Measurements from ENCODE around the gene CROCC2. TPM values are rescaled to one million over a fixed set of nuclear protein-coding genes. Genes with fewer than 3 reads are reported as not detected.
A peak's percentile ranks its signal among the peaks of the same experiment; 100 is the strongest.

CROCC2 gene
- total and polyA plus RNA-seq, 2 of the 13 experiments (the other 11 are each of a cell fraction or from before 2014, with no cell fraction given) = not detected

DNA sequence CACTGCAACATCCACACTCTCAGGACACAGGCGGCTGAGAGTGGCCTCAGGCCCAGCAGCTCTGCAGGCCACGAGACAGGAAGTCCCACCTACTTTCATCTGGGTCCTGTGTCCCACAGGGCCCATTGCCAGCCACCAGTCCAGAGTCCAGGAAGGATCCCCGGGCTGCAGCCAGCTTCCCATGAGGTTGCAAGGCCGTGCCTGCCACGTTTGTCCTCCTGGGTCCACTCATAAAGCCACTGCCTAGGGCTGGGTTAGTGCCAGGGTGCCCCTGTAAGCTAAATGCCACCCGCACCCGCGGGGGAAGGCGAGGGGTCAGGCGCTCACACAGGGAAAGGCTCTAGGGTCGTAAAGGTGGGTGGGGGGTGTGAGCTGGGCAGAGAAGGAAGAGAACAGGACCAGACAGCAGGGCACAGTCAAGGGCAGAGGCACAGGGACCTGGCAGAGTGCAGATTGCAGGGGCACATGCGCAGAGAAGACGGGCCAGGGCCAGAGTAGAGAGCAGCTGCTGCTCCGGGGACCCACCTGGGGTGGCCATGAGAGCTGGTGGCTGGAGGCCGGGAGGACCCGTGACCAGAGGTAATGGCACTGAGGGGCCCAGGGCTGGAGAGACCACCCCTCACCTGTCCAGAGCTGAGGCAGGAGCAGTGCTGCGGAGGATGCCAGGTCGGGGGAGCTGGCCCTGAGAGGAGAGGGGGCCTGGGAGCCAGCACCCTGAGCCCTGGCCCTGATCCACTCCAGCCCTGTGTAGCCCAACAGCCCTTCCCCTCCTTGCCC, 29.5 kb upstream of the CROCC2 start (continued):
- TF ChIP-seq, protein P1, sequence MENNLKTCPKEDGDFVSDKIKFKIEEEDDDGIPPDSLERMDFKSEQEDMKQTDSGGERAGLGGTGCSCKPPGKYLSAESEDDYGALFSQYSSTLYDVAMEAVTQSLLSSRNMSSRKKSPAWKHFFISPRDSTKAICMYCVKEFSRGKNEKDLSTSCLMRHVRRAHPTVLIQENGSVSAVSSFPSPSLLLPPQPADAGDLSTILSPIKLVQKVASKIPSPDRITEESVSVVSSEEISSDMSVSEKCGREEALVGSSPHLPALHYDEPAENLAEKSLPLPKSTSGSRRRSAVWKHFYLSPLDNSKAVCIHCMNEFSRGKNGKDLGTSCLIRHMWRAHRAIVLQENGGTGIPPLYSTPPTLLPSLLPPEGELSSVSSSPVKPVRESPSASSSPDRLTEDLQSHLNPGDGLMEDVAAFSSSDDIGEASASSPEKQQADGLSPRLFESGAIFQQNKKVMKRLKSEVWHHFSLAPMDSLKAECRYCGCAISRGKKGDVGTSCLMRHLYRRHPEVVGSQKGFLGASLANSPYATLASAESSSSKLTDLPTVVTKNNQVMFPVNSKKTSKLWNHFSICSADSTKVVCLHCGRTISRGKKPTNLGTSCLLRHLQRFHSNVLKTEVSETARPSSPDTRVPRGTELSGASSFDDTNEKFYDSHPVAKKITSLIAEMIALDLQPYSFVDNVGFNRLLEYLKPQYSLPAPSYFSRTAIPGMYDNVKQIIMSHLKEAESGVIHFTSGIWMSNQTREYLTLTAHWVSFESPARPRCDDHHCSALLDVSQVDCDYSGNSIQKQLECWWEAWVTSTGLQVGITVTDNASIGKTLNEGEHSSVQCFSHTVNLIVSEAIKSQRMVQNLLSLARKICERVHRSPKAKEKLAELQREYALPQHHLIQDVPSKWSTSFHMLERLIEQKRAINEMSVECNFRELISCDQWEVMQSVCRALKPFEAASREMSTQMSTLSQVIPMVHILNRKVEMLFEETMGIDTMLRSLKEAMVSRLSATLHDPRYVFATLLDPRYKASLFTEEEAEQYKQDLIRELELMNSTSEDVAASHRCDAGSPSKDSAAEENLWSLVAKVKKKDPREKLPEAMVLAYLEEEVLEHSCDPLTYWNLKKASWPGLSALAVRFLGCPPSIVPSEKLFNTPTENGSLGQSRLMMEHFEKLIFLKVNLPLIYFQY (CRISPR knock-in tag; IDR thresholded peaks at IDR 0.05; ENCODE audit: borderline replicate concordance) = peak; percentile 99
- TF ChIP-seq PAF1 (CRISPR knock-in tag; IDR thresholded peaks at IDR 0.05) (no peak), BRCA1 (CRISPR knock-in tag; IDR thresholded peaks at IDR 0.05) (no peak), PRPF4 (IDR thresholded peaks at IDR 0.05; ENCODE audit: low read depth, low read length, poor library complexity, severe bottlenecking) (no peak), GFI1 (CRISPR knock-in tag; IDR thresholded peaks at IDR 0.05; ENCODE audit: borderline replicate concordance) (peak; percentile 60; the same call in 1 of the 2 replicates), SP1 (IDR thresholded peaks at IDR 0.05) (no peak), SP1 (CRISPR knock-in tag; IDR thresholded peaks at IDR 0.05) (no peak; the same call in 1 of the 2 replicates), SYNCRIP (IDR thresholded peaks at IDR 0.05; ENCODE audit: insufficient read depth, low read depth, low read length) (no peak), CHD2 (IDR thresholded peaks at IDR 0.05; ENCODE audit: low read depth, low read length) (no peak), NFKB2 (CRISPR knock-in tag; IDR thresholded peaks at IDR 0.05; ENCODE audit: borderline replicate concordance) (peak; percentile 86; the same call in 1 of the 2 replicates), ZNF788 (CRISPR knock-in tag; IDR thresholded peaks at IDR 0.05; ENCODE audit: borderline replicate concordance) (peak; percentile 27; the same call in 1 of the 2 replicates), HDAC2 (CRISPR knock-in tag; IDR thresholded peaks at IDR 0.05) (peak; percentile 94), SNRNP70 (IDR thresholded peaks at IDR 0.05; ENCODE audit: low read depth, low read length) (no peak), ASH2L (IDR thresholded peaks at IDR 0.05; ENCODE audit: insufficient read length, low read depth, low read length) (peak; percentile 83), TEAD3 (CRISPR knock-in tag; optimal IDR thresholded peaks at IDR 0.05; ENCODE audit: borderline replicate concordance) (peak; percentile 74)
- TF ChIP-seq, protein P2, sequence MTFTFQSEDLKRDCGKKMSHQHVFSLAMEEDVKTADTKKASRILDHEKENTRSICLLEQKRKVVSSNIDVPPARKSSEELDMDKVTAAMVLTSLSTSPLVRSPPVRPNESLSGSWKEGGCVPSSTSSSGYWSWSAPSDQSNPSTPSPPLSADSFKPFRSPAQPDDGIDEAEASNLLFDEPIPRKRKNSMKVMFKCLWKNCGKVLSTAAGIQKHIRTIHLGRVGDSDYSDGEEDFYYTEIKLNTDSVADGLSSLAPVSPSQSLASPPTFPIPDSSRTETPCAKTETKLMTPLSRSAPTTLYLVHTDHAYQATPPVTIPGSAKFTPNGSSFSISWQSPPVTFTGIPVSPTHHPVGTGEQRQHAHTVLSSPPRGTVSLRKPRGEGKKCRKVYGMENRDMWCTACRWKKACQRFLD (CRISPR knock-in tag; IDR thresholded peaks at IDR 0.05; ENCODE audit: borderline replicate concordance) = 0 out of 2 replicates have a peak, but pooled peaks have one; percentile 78
- TF ChIP-seq, protein P3, sequence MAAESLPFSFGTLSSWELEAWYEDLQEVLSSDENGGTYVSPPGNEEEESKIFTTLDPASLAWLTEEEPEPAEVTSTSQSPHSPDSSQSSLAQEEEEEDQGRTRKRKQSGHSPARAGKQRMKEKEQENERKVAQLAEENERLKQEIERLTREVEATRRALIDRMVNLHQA (CRISPR knock-in tag; IDR thresholded peaks at IDR 0.05) = no peak
- TF ChIP-seq, protein P4, sequence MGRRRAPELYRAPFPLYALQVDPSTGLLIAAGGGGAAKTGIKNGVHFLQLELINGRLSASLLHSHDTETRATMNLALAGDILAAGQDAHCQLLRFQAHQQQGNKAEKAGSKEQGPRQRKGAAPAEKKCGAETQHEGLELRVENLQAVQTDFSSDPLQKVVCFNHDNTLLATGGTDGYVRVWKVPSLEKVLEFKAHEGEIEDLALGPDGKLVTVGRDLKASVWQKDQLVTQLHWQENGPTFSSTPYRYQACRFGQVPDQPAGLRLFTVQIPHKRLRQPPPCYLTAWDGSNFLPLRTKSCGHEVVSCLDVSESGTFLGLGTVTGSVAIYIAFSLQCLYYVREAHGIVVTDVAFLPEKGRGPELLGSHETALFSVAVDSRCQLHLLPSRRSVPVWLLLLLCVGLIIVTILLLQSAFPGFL (CRISPR knock-in tag; IDR thresholded peaks at IDR 0.05) = no peak
- TF ChIP-seq, protein P5, sequence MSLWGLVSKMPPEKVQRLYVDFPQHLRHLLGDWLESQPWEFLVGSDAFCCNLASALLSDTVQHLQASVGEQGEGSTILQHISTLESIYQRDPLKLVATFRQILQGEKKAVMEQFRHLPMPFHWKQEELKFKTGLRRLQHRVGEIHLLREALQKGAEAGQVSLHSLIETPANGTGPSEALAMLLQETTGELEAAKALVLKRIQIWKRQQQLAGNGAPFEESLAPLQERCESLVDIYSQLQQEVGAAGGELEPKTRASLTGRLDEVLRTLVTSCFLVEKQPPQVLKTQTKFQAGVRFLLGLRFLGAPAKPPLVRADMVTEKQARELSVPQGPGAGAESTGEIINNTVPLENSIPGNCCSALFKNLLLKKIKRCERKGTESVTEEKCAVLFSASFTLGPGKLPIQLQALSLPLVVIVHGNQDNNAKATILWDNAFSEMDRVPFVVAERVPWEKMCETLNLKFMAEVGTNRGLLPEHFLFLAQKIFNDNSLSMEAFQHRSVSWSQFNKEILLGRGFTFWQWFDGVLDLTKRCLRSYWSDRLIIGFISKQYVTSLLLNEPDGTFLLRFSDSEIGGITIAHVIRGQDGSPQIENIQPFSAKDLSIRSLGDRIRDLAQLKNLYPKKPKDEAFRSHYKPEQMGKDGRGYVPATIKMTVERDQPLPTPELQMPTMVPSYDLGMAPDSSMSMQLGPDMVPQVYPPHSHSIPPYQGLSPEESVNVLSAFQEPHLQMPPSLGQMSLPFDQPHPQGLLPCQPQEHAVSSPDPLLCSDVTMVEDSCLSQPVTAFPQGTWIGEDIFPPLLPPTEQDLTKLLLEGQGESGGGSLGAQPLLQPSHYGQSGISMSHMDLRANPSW (CRISPR knock-in tag; IDR thresholded peaks at IDR 0.05; ENCODE audit: borderline replicate concordance) = peak; percentile 93

All from HepG2 (cell line).